Measurements from ENCODE around the gene TCEANC. TPM values are rescaled to one million over a fixed set of nuclear protein-coding genes. Genes with fewer than 3 reads are reported as not detected.

The TCEANC gene
- polyA plus RNA-seq, 4 donors = 4.8 to 7.1 (median 6.3) TPM

Other genes with a start within 250 kb of the TCEANC start
- 10 to 100 TPM; 18.8 to 36.6 (median 22.0) TPM for gene EGFL6, start 83.5 kb upstream of the TCEANC start, polyA plus RNA-seq (ENCODE audit: insufficient read length in 4 of 4)
- gene RAB9A, start 36.0 kb downstream of the TCEANC start, polyA plus RNA-seq (ENCODE audit: insufficient read length in 4 of 4) = 10 to 100 TPM; 23.4 to 28.0 (median 24.1) TPM
- gene TRAPPC2, start 81.5 kb downstream of the TCEANC start, polyA plus RNA-seq (ENCODE audit: insufficient read length in 4 of 4) = 10 to 100 TPM; 10.8 to 21.5 (median 17.6) TPM
- 10 to 100 TPM; 32.1 to 51.1 (median 44.3) TPM for gene OFD1, start 81.6 kb downstream of the TCEANC start, polyA plus RNA-seq (ENCODE audit: insufficient read length in 4 of 4)
- 10 to 100 TPM; 19.6 to 25.8 (median 23.3) TPM for gene GPM6B, start 164.0 kb downstream of the TCEANC start, polyA plus RNA-seq (ENCODE audit: insufficient read length in 4 of 4)

Measured in left renal cortex interstitium (tissue), 4 donors.